DND-41 (cell line): ENCODE data around the gene SMPD3.

Experiments
- CTCF ChIP-seq: IDR thresholded peaks from 2 replicates; pipeline ENCODE4 v1.5.1; 2012; ENCODE audit warnings: borderline replicate concordance, low read length, moderate library complexity, mild to moderate bottlenecking; ENCODE audit not compliant: poor library complexity, severe bottlenecking; ENCODE audit errors: extremely low read depth
- EZH2 ChIP-seq: IDR thresholded peaks from 3 replicates; pipeline ENCODE4 v1.6.1; 2012; ENCODE audit warnings: borderline replicate concordance, low read depth, mild to moderate bottlenecking, moderate library complexity, low read length, inconsistent platforms; ENCODE audit not compliant: severe bottlenecking

- no peak for TF ChIP-seq CTCF
- TF ChIP-seq EZH2: no peak
Observed at GRCh38 chr16:68335175-68335574, 113.1 kb downstream of the SMPD3 start.
